ENCODE measurements around the gene DPYSL5. TPM values are rescaled to one million over a fixed set of nuclear protein-coding genes. Genes with fewer than 3 reads are reported as not detected.

DPYSL5 gene
- total RNA-seq, 2 donors from 2014 or later = not detected

- ATAC-seq (ENCODE audit: insufficient number of reproducible peaks, low FRiP score, low read depth) (no peak), DNase-seq (ENCODE audit: low spot score) (no peak)
- H3K27ac ChIP-seq = no peak overlapping the region
- no peak overlapping the region for H3K4me3 ChIP-seq
- H3K4me1 ChIP-seq (ENCODE audit: control insufficient read depth in 1 of 2, low read depth in 2 of 2) = no peaks in the 10 kb centered on the region
- H3K9me3 ChIP-seq = no peaks in the 10 kb centered on the region
- H3K36me3 ChIP-seq = no peaks in the 10 kb centered on the region
- H3K27me3 ChIP-seq (replicated peaks; ENCODE audit: insufficient read depth) = no peaks in the 10 kb centered on the region
- TF ChIP-seq CTCF (IDR thresholded peaks at IDR 0.05) = no peak
Measured at GRCh38 chr2:26822877-26823276, 25.1 kb upstream of the DPYSL5 start.

- no peaks in the 10 kb centered on the region for H3K9me3 ChIP-seq
- H3K27me3 ChIP-seq (replicated peaks; ENCODE audit: insufficient read depth) = no peaks in the 10 kb centered on the region
- no peaks in the 10 kb centered on the region for H3K4me1 ChIP-seq (ENCODE audit: control insufficient read depth in 1 of 2, low read depth in 2 of 2)
- no peak overlapping the region for H3K27ac ChIP-seq
- no peak for TF ChIP-seq CTCF (IDR thresholded peaks at IDR 0.05)
- DNase-seq (ENCODE audit: low spot score) (no peak), ATAC-seq (ENCODE audit: insufficient number of reproducible peaks, low FRiP score, low read depth) (no peak)
- no peak overlapping the region for H3K4me3 ChIP-seq
- H3K36me3 ChIP-seq = no peaks in the 10 kb centered on the region
Measured at GRCh38 chr2:26838121-26838906, 9.6 kb upstream of the DPYSL5 start.

GRCh38 chr2:26840937-26841610 lies 6.9 kb upstream of the DPYSL5 start:
- no peak for DNase-seq (ENCODE audit: low spot score)
- no peak for TF ChIP-seq CTCF (IDR thresholded peaks at IDR 0.05)
- no peak for ATAC-seq (ENCODE audit: insufficient number of reproducible peaks, low FRiP score, low read depth)
- H3K9me3 ChIP-seq = no peaks in the 10 kb centered on the region
- H3K27me3 ChIP-seq (replicated peaks; ENCODE audit: insufficient read depth) = no peaks in the 10 kb centered on the region
- H3K4me3 ChIP-seq = no peak overlapping the region
- no peaks in the 10 kb centered on the region for H3K4me1 ChIP-seq (ENCODE audit: control insufficient read depth in 1 of 2, low read depth in 2 of 2)
- no peaks in the 10 kb centered on the region for H3K36me3 ChIP-seq
- H3K27ac ChIP-seq = no peak overlapping the region

- H3K36me3 ChIP-seq = no peaks in the 10 kb centered on the region
- no peaks in the 10 kb centered on the region for H3K9me3 ChIP-seq
- H3K4me1 ChIP-seq (ENCODE audit: control insufficient read depth in 1 of 2, low read depth in 2 of 2) = peaks cover 6 to 11% of the 10 kb centered on the region in 2 donors
- TF ChIP-seq CTCF (IDR thresholded peaks at IDR 0.05) = no peak
- peaks cover 6% of the 10 kb centered on the region for H3K27me3 ChIP-seq (replicated peaks; ENCODE audit: insufficient read depth)
- ATAC-seq (ENCODE audit: insufficient number of reproducible peaks, low FRiP score, low read depth) (no peak), DNase-seq (ENCODE audit: low spot score) (no peak)
- H3K4me3 ChIP-seq = no peak overlapping the region
- H3K27ac ChIP-seq = no peak overlapping the region
Measured at GRCh38 chr2:26843041-26843440, 4.9 kb upstream of the DPYSL5 start.

- H3K4me1 ChIP-seq (ENCODE audit: control insufficient read depth in 1 of 2, low read depth in 2 of 2) = peaks cover 23 to 28% of the 10 kb centered on the region in 2 donors
- peaks cover under 1% of the 10 kb centered on the region for H3K36me3 ChIP-seq
- no peak for TF ChIP-seq CTCF (IDR thresholded peaks at IDR 0.05)
- no peak overlapping the region for H3K4me3 ChIP-seq
- no peaks in the 10 kb centered on the region for H3K9me3 ChIP-seq
- no peak overlapping the region for H3K27ac ChIP-seq
- peaks cover 15% of the 10 kb centered on the region for H3K27me3 ChIP-seq (replicated peaks; ENCODE audit: insufficient read depth)
- no peak for DNase-seq (ENCODE audit: low spot score)
- no peak for ATAC-seq (ENCODE audit: insufficient number of reproducible peaks, low FRiP score, low read depth)
Measured at GRCh38 chr2:26845021-26845420, 2.9 kb upstream of the DPYSL5 start.

Measured in thoracic aorta (tissue), 2 donors.